NB4 (cell line): Measurements from ENCODE around the gene HHIPL1.

Experiments
- DNase-seq: peaks from one replicate; pipeline ENCODE4 v3.0.0; 2010; ENCODE audit warnings: low read depth
- H3K4me3 ChIP-seq: one replicate; pipeline ENCODE4 v1.5.1; 2011; ENCODE audit warnings: mild to moderate bottlenecking, low read depth, low read length, moderate library complexity
- MYC ChIP-seq: IDR thresholded peaks from 2 replicates; pipeline ENCODE4 v1.6.1; 2011; ENCODE audit warnings: low read depth, low read length
- POLR2A ChIP-seq: IDR thresholded peaks from 2 replicates; pipeline ENCODE4 v1.6.1; 2011; ENCODE audit warnings: mild to moderate bottlenecking; ENCODE audit not compliant: insufficient read length; ENCODE audit errors: extremely low read depth
- TF ChIP-seq, protein P1 (sequence below): IDR thresholded peaks from 2 replicates; pipeline ENCODE4 v1.6.1; 2011; ENCODE audit warnings: low read depth, low read length
- TF ChIP-seq, protein P2 (sequence below): IDR thresholded peaks from one replicate; pipeline ENCODE4 v1.5.1; 2012; ENCODE audit warnings: low read depth, low read length

Gene HHIPL1

DNA sequence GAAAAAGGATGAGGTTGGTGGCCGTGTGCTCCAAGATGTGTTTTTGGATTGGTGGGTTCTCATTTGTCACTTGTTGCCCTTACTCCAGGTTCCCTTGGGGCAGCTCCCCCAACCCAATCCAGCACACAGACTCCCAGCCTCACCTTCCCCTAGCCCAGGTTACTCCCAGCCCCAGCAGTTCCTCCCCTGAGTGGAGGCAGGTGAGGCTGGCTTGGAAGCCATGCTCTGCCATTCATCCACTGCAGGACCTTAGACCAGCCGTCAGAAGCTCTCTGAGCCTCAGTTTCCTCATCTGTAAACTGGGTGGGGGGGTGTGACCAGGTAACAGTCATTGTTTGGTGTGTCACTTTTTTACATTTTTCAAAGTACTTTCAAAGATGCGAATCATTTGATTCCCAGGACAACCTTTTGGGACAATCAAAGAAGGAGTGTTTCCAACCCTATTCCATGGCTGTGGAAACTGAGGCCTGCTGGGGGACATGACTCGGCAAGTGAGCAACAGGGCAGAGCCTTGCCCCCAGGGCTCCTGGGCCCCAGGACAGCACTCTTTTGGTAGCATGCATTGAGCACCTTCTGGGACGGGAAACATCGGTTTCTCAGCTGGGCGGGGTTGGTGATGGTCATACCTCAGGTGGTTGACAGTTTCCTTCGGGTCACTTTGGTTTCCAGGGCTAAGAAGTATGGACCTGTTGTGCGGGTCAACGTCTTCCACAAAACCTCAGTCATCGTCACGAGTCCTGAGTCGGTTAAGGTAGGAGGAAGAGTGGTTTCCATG lies 46.4 kb downstream of the HHIPL1 start:
- no peak for TF ChIP-seq MYC
- TF ChIP-seq, protein P1, sequence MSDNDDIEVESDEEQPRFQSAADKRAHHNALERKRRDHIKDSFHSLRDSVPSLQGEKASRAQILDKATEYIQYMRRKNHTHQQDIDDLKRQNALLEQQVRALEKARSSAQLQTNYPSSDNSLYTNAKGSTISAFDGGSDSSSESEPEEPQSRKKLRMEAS: no peak
- no peak for TF ChIP-seq POLR2A
- no peak for DNase-seq
- no peak overlapping the region for H3K4me3 ChIP-seq

DNA sequence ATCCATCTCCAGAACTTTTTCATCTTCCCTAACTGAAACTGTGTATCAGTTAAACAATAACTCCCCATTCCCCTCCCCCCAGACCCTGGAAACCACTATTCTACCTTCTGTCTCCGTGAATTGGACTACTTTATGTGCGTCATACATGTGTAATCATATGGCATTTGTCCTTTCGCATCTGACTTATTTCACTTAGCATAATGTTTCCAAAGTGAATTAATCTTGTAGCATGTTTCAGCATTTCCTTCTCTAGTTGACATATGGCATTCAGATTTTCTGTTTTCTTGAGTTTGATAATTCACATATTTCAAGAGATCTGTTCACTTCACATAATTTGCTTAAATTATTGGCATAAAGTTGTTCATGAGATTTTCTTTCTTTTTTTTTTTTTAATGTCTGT lies 49.0 kb downstream of the HHIPL1 start:
- H3K4me3 ChIP-seq: no peak overlapping the region
- no peak for DNase-seq
- TF ChIP-seq, protein P2, sequence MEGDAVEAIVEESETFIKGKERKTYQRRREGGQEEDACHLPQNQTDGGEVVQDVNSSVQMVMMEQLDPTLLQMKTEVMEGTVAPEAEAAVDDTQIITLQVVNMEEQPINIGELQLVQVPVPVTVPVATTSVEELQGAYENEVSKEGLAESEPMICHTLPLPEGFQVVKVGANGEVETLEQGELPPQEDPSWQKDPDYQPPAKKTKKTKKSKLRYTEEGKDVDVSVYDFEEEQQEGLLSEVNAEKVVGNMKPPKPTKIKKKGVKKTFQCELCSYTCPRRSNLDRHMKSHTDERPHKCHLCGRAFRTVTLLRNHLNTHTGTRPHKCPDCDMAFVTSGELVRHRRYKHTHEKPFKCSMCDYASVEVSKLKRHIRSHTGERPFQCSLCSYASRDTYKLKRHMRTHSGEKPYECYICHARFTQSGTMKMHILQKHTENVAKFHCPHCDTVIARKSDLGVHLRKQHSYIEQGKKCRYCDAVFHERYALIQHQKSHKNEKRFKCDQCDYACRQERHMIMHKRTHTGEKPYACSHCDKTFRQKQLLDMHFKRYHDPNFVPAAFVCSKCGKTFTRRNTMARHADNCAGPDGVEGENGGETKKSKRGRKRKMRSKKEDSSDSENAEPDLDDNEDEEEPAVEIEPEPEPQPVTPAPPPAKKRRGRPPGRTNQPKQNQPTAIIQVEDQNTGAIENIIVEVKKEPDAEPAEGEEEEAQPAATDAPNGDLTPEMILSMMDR: no peak
- no peak for TF ChIP-seq POLR2A
- TF ChIP-seq, protein P1: no peak
- no peak for TF ChIP-seq MYC

DNA sequence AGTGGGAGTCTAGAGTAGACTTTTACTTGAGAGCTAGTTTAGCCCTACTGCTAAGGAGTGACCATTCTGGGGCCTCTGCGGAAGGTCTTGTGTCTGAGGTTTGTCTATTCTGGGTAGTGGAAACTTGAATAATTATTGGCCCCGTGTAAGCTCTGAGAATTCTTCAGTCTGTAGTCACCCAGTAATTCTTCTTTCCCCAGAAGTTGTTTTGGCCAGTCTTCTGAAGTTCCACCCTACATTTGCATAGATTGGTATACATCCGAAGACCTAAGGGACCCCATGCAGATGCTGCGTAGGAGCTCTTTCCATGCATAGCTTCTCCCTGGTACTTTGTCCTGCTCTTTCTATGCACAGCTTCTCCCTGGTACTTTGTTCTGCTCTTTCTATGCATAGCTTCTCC lies 52.0 kb downstream of the HHIPL1 start:
- DNase-seq: no peak
- H3K4me3 ChIP-seq: no peak overlapping the region
- no peak for TF ChIP-seq MYC
- TF ChIP-seq POLR2A: no peak
- TF ChIP-seq, protein P2: no peak
- TF ChIP-seq, protein P1: no peak

DNA sequence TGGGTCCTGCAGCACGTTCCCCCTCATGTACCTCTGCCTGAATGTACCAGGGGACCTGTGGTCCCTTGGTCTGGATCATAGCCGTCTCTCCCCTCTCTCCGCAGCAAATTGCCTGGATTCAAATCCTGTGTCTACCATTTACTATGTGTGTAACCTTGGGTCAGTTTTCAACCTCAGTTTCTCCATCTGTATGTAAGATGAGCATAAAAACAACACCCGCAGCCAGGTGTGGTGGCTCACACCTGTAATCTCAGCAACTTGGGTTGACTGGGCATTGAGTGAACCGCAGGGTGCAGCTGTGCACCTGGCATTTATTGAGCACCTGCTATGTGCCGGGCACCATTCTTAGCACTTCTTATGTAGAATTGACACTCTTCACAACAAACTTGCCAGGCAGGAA lies 53.3 kb downstream of the HHIPL1 start:
- DNase-seq: no peak
- H3K4me3 ChIP-seq: no peak overlapping the region
- TF ChIP-seq MYC (no peak), POLR2A (no peak)
- TF ChIP-seq, protein P2: no peak
- TF ChIP-seq, protein P1: no peak

DNA sequence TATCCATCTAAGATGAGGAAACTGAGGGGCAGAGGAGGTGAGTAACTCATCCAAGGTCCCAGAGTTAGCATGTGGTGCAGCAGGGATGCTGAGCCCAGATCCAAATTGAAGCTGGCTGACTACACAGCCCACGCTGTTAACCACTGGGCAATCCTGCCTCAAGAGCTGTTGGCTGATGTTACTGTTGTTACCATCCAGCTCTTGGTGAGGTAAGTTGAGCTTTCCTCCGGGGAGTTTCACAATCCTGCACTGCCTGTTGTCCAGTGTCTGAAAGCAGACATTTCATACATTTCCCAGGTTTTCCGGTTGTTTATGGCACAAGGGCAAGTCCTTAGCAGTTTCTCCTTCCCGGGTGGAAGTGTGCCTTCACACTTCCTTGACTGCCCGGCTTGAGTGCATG lies 53.7 kb downstream of the HHIPL1 start:
- DNase-seq: no peak
- TF ChIP-seq MYC: no peak
- TF ChIP-seq, protein P1: no peak
- no peak for TF ChIP-seq POLR2A
- TF ChIP-seq, protein P2: no peak
- no peak overlapping the region for H3K4me3 ChIP-seq

DNA sequence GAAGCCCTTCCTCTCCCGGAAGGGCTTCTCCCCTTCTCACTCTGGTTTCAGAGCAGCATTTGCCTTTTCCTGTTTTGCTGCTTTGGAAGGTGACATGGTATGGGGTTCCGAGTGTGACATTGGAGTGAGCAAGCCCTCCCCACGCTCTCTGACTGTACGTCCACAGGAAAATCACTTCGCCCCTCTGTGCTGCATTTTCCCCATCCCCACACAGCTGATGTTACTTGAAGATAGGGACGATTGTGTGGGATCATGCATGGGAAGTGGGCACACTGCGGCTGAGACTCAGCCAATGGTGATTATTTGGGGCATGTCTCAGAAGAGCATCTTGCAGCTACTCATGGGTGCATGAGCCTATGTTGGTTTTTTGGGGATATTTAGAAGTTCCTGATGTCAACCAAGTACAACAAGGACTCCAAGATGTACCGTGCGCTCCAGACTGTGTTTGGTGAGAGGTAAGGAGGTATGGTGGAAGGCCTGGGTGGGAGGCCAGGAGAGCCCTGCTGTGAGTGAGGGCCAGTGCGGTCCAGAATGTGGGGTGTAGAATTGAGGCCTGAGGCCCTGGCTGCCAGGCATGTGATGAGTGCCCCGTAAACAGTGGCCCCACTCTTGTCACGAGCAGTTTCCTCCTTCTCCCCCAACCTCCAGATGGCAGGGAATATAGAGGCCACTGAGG lies 54.3 kb downstream of the HHIPL1 start:
- DNase-seq: no peak
- no peak overlapping the region for H3K4me3 ChIP-seq
- TF ChIP-seq POLR2A (no peak), MYC (no peak)
- TF ChIP-seq, protein P1: no peak
- TF ChIP-seq, protein P2: no peak
